Measurements from ENCODE around the gene HMGA1.

DNA sequence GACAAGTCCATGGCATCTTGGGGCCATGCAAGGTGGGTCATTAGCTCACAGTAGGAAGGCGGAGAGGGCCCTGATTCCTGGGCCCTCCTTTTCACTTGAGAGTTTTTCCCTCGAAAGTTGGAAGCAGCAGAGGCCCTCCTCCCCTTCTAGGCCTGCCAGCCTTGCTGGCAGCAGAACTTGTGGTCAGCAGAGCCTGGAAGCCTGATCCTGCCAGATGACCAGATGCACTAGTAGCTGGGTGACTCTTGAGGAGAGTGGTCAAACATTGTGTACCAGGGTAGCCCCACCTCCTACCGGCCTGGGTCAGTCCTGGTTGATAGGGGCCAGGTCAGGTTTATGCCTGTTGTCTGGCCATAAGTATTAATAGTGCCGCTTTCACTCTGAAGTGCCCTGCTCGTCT lies 3.8 kb upstream of the HMGA1 start:
- TF ChIP-seq, protein P1, sequence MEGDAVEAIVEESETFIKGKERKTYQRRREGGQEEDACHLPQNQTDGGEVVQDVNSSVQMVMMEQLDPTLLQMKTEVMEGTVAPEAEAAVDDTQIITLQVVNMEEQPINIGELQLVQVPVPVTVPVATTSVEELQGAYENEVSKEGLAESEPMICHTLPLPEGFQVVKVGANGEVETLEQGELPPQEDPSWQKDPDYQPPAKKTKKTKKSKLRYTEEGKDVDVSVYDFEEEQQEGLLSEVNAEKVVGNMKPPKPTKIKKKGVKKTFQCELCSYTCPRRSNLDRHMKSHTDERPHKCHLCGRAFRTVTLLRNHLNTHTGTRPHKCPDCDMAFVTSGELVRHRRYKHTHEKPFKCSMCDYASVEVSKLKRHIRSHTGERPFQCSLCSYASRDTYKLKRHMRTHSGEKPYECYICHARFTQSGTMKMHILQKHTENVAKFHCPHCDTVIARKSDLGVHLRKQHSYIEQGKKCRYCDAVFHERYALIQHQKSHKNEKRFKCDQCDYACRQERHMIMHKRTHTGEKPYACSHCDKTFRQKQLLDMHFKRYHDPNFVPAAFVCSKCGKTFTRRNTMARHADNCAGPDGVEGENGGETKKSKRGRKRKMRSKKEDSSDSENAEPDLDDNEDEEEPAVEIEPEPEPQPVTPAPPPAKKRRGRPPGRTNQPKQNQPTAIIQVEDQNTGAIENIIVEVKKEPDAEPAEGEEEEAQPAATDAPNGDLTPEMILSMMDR (IDR thresholded peaks at IDR 0.05), result no peak
- TF ChIP-seq EP300 (IDR thresholded peaks at IDR 0.05), result no peak
- no peak for TF ChIP-seq POLR2A (IDR thresholded peaks at IDR 0.05)
- TF ChIP-seq POLR2AphosphoS5 (IDR thresholded peaks at IDR 0.05), result no peak

Measured in suprapubic skin (tissue), 4 donors.